Fibroblast of peridontal ligament (primary cell): ENCODE measurements around the gene AKR1C3.
A peak's percentile ranks its signal among the peaks of the same experiment; 100 is the strongest.
"Not testable (repeated sequence)": the region's sequence is repeated elsewhere in the genome, so short reads cannot be mapped to it uniquely, and the experiment has no call there.

ENCODE experiments used
- DNase-seq: peaks from one replicate; pipeline ENCODE4 v3.0.0-alpha.2; 2010; ENCODE audit errors: extremely low read depth

AKR1C3 gene

GRCh38 chr10:5094265-5095205 is at the start of gene AKR1C3:
AKR1C3 (plus strand) TSS chr10:5094414; CDS start chr10:5094445, 31 bp downstream.
- DNase-seq = peak; percentile 89

- no peak for DNase-seq
Observed at GRCh38 chr10:5045095-5045494, 49.1 kb upstream of the AKR1C3 start.

- no peak for DNase-seq
Observed at GRCh38 chr10:5046410-5046809, 47.8 kb upstream of the AKR1C3 start.

GRCh38 chr10:5047055-5047454 is 47.2 kb upstream of the AKR1C3 start:
- DNase-seq = not testable (repeated sequence)

- peak; percentile 58 for DNase-seq
Observed at GRCh38 chr10:5047912-5048628, 46.1 kb upstream of the AKR1C3 start.

GRCh38 chr10:5052951-5053500 is 41.2 kb upstream of the AKR1C3 start:
- DNase-seq = not testable (repeated sequence)

GRCh38 chr10:5054831-5055230 is 39.4 kb upstream of the AKR1C3 start:
- not testable (repeated sequence) for DNase-seq

GRCh38 chr10:5059267-5059666 is 34.9 kb upstream of the AKR1C3 start:
- DNase-seq = not testable (repeated sequence)

- not testable (repeated sequence) for DNase-seq
Observed at GRCh38 chr10:5060791-5061190, 33.4 kb upstream of the AKR1C3 start.

- peak; percentile 24 for DNase-seq
Observed at GRCh38 chr10:5064656-5065055, 29.6 kb upstream of the AKR1C3 start.

GRCh38 chr10:5068274-5068984 is 25.8 kb upstream of the AKR1C3 start:
- DNase-seq = no peak

- DNase-seq = peak; percentile 59
Observed at GRCh38 chr10:5070648-5071410, 23.4 kb upstream of the AKR1C3 start.

GRCh38 chr10:5071411-5072198 is 22.6 kb upstream of the AKR1C3 start:
- peak; percentile 95 for DNase-seq

GRCh38 chr10:5073659-5074058 is 20.6 kb upstream of the AKR1C3 start:
- no peak for DNase-seq

- DNase-seq = peak; percentile 56
Observed at GRCh38 chr10:5076615-5077014, 17.6 kb upstream of the AKR1C3 start.

GRCh38 chr10:5078547-5079180 is 15.6 kb upstream of the AKR1C3 start:
- no peak for DNase-seq

- DNase-seq = no peak
Observed at GRCh38 chr10:5079306-5079830, 14.8 kb upstream of the AKR1C3 start.

GRCh38 chr10:5079836-5080235 is 14.4 kb upstream of the AKR1C3 start:
- DNase-seq = no peak

GRCh38 chr10:5081091-5081490 is 13.1 kb upstream of the AKR1C3 start:
- DNase-seq = no peak
